ENCODE measurements around the gene KAT8.

GRCh38 chr16:31089199-31089598 lies 28.3 kb upstream of the KAT8 start:
- TF ChIP-seq, protein P1, sequence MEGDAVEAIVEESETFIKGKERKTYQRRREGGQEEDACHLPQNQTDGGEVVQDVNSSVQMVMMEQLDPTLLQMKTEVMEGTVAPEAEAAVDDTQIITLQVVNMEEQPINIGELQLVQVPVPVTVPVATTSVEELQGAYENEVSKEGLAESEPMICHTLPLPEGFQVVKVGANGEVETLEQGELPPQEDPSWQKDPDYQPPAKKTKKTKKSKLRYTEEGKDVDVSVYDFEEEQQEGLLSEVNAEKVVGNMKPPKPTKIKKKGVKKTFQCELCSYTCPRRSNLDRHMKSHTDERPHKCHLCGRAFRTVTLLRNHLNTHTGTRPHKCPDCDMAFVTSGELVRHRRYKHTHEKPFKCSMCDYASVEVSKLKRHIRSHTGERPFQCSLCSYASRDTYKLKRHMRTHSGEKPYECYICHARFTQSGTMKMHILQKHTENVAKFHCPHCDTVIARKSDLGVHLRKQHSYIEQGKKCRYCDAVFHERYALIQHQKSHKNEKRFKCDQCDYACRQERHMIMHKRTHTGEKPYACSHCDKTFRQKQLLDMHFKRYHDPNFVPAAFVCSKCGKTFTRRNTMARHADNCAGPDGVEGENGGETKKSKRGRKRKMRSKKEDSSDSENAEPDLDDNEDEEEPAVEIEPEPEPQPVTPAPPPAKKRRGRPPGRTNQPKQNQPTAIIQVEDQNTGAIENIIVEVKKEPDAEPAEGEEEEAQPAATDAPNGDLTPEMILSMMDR (IDR thresholded peaks at IDR 0.05; ENCODE audit: low read depth, low read length, missing input control), result no peak
- TF ChIP-seq MAX (IDR thresholded peaks at IDR 0.05), result no peak
- no peak for TF ChIP-seq HNF4A (conservative IDR thresholded peaks at IDR 0.05)
- TF ChIP-seq YY1 (IDR thresholded peaks at IDR 0.05), result no peak
- no peak for TF ChIP-seq NR2F2 (IDR thresholded peaks at IDR 0.05)
